DOHH2 (cell line): ENCODE data around the gene MMP8.

Source experiments
- H3F3A ChIP-seq: fragments of 200-600 bp; sonication (generic), shearing (Covaris generic); 2 replicates; pipeline ENCODE4 v1.6.0; 2016; ENCODE audit warnings: antibody characterized with exemption, mild to moderate bottlenecking; ENCODE audit not compliant: control insufficient read depth, insufficient read depth
- H3K27ac ChIP-seq: fragments of 200-600 bp; sonication (generic); 2 replicates; pipeline ENCODE4 v1.5.1; 2014; ENCODE audit warnings: low read depth, mild to moderate bottlenecking, low read length, moderate library complexity
- H3K27me3 ChIP-seq: fragments of 200-600 bp; sonication (generic); 2 replicates; pipeline ENCODE4 v1.6.1; 2014; ENCODE audit warnings: mild to moderate bottlenecking, low read length, mixed read lengths; ENCODE audit not compliant: control insufficient read depth
- H3K36me3 ChIP-seq: fragments of 200-600 bp; sonication (generic); 2 replicates; pipeline ENCODE4 v1.6.1; 2014; ENCODE audit warnings: mild to moderate bottlenecking, low read length, moderate library complexity, mixed read lengths; ENCODE audit not compliant: control insufficient read depth
- H3K4me1 ChIP-seq: fragments of 200-600 bp; sonication (generic); 2 replicates; pipeline ENCODE4 v1.6.1; 2014; ENCODE audit warnings: mild to moderate bottlenecking, low read length, mixed read lengths; ENCODE audit not compliant: control insufficient read depth
- H3K4me2 ChIP-seq: fragments of 200-600 bp; sonication (generic); 2 replicates; pipeline ENCODE4 v1.6.0; 2014; ENCODE audit warnings: mild to moderate bottlenecking, low read length, moderate library complexity
- H3K4me3 ChIP-seq: fragments of 200-600 bp; sonication (generic); 2 replicates; pipeline ENCODE4 v1.5.1; 2014; ENCODE audit warnings: mild to moderate bottlenecking, low read length, mixed read lengths
- H3K79me2 ChIP-seq: fragments of 200-600 bp; sonication (generic); 2 replicates; pipeline ENCODE4 v1.6.1; 2014; ENCODE audit warnings: mild to moderate bottlenecking, low read length, mixed read lengths; ENCODE audit not compliant: control insufficient read depth
- H3K9me2 ChIP-seq: fragments of 200-600 bp; sonication (generic); replicated peaks from 2 replicates; pipeline ENCODE4 v1.6.1; 2014; ENCODE audit warnings: mild to moderate bottlenecking, low read length, mixed read lengths; ENCODE audit not compliant: control insufficient read depth
- H3K9me3 ChIP-seq: fragments of 200-600 bp; sonication (generic); 2 replicates; pipeline ENCODE4 v1.6.1; 2014; ENCODE audit warnings: antibody characterized with exemption, low read length, mixed read lengths; ENCODE audit not compliant: control insufficient read depth, insufficient read depth
- H4K20me1 ChIP-seq: fragments of 200-600 bp; sonication (generic); 2 replicates; pipeline ENCODE4 v1.6.0; 2014; ENCODE audit warnings: low read depth, mild to moderate bottlenecking, antibody characterized with exemption, low read length, moderate library complexity; ENCODE audit not compliant: control insufficient read depth, insufficient read depth
- CTCF ChIP-seq: fragments of 200-600 bp; sonication (generic); IDR thresholded peaks from one replicate; pipeline ENCODE4 v1.5.1; 2014; ENCODE audit warnings: antibody characterized with exemption, mild to moderate bottlenecking, low read depth, low read length; ENCODE audit not compliant: poor library complexity, severe bottlenecking
- EZH2phosphoT487 ChIP-seq: fragments of 200-600 bp; sonication (generic); IDR thresholded peaks from 2 replicates; pipeline ENCODE4 v1.6.1; 2017; ENCODE audit warnings: borderline replicate concordance, mild to moderate bottlenecking, antibody characterized with exemption, low read length, moderate library complexity, mixed read lengths

Gene MMP8

DNA sequence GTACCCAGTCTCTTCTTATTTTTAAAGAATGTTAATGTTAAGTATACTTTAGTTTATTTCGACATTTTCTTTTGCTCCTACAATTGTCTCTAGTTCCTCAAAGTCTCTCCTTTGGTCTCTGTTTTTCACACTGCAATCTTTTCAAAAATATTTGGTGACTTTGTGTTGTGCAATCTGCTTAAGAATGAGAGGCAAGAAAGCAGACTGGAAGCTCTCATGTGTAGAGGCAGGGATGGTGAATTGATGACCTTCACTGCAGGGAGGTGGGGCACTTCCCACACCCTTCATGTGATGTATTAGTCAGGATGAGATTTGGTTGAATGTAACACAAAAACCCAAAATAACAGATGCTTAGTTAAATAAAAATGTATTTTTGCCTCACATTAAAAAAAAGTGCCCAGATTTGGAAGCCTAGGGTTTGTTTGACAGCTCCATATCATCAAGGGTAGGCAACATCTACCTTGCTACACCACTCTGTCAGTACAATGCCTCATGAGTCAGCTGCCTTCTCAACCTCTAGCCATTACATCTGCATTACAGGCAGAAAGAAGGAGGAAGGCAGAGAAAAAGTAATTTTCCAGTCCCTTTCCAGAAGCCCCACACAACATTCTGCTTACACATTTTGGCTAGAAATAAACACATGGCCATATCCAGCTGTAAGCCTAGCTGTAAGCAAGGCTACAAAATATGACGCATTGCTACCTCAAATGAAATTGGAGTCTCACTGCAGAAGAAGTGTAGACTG, 15.4 kb downstream of the MMP8 start:
- Histone ChIP-seq H3K4me1 (no peaks in the 10 kb centered on the region), H3F3A (no peaks in the 10 kb centered on the region), H3K4me2 (no peak overlapping the region), H3K27me3 (peaks cover 7% of the 10 kb centered on the region), H3K27ac (no peak overlapping the region), H3K4me3 (no peak overlapping the region), H3K79me2 (no peaks in the 10 kb centered on the region), H3K36me3 (no peaks in the 10 kb centered on the region), H3K9me3 (no peaks in the 10 kb centered on the region), H4K20me1 (no peaks in the 10 kb centered on the region), H3K9me2 (no peaks in the 10 kb centered on the region)
- TF ChIP-seq CTCF (no peak), EZH2phosphoT487 (no peak)

DNA sequence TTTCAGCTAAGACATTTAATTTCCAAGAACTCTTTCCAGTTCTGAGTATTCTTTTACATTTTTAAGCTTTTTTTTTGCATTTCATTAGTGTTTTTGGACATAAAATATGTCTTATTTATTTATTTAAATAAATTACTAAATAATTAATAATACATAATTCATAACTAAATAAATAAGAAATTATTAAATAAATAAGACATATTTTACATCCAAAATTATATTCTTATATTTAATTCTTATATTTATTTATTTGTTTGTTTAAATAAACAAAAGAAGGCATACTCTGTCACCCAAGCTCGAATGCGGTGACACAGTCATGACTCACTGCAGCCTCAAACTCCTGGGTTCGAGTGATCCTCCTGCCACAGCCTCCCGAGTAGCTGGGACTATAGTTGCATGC, 16.1 kb downstream of the MMP8 start:
- H3K4me3 ChIP-seq, result no peak overlapping the region
- H3K36me3 ChIP-seq, result no peaks in the 10 kb centered on the region
- no peaks in the 10 kb centered on the region for H3F3A ChIP-seq
- H3K4me1 ChIP-seq, result no peaks in the 10 kb centered on the region
- H3K79me2 ChIP-seq, result no peaks in the 10 kb centered on the region
- H3K9me3 ChIP-seq, result no peaks in the 10 kb centered on the region
- no peaks in the 10 kb centered on the region for H4K20me1 ChIP-seq
- no peak overlapping the region for H3K4me2 ChIP-seq
- no peak overlapping the region for H3K27ac ChIP-seq
- no peaks in the 10 kb centered on the region for H3K9me2 ChIP-seq
- H3K27me3 ChIP-seq, result peaks cover 7% of the 10 kb centered on the region
- no peak for TF ChIP-seq CTCF
- no peak for TF ChIP-seq EZH2phosphoT487

GRCh38 chr11:102705626-102706025, 19.1 kb downstream of the MMP8 start, which contains the start of gene MMP27:
Gene MMP27 (minus strand): TSS chr11:102705769. CDS start chr11:102705714, 55 bp downstream.
- H3K4me2 ChIP-seq, result no peak within 1 kb of the TSS
- H3K79me2 ChIP-seq, result no peaks in the 10 kb centered on the region
- no peaks in the 10 kb centered on the region for H3K9me3 ChIP-seq
- no peaks in the 10 kb centered on the region for H3K9me2 ChIP-seq
- H3K4me1 ChIP-seq, result no peaks in the 10 kb centered on the region
- H3F3A ChIP-seq, result no peaks in the 10 kb centered on the region
- H3K4me3 ChIP-seq, result no peak within 1 kb of the TSS
- no peak within 1 kb of the TSS for H3K27ac ChIP-seq
- peaks cover 3% of the 10 kb centered on the region; the same call in 1 of the 2 replicates for H3K27me3 ChIP-seq
- no peaks in the 10 kb centered on the region for H3K36me3 ChIP-seq
- TF ChIP-seq CTCF (no peak), EZH2phosphoT487 (no peak)
- no peaks in the 10 kb centered on the region for H4K20me1 ChIP-seq
